ENCODE results near the gene TTC29. TPM values are rescaled to one million over a fixed set of nuclear protein-coding genes. Genes with fewer than 3 reads are reported as not detected.
A peak's percentile ranks its signal among the peaks of the same experiment; 100 is the strongest.

Gene TTC29
- total RNA-seq = not detected in 2 replicates
- polyA plus RNA-seq = 0.03 TPM in 2 replicates
- not detected in 2 replicates for polyA plus RNA-seq (2012)
- polyA minus RNA-seq (ENCODE audit: low replicate concordance) = not detected in 2 replicates

GRCh38 chr4:146945556-146946374 lies at the start of gene TTC29:
TSS of gene TTC29 (minus strand) at chr4:146945864. CDS start at chr4:146939895, 5,969 bp downstream.
- Histone ChIP-seq H3K27ac (ENCODE audit: insufficient read depth, low read length) (no peak within 1 kb of the TSS), H3K9me3 (ENCODE audit: control insufficient read depth, insufficient read depth, low read depth, low read length) (no peaks in the 10 kb centered on the region), H3K9ac (ENCODE audit: insufficient read depth, low read length) (no peak within 1 kb of the TSS)

GRCh38 chr4:146981651-146982050 lies 36.0 kb upstream of the TTC29 start:
- no peak overlapping the region for H3K4me3 ChIP-seq (replicated peaks in 1 of 4; ENCODE audit: control extremely low read depth in 1 of 4, insufficient read depth in 1 of 4, low read depth in 3 of 4, low read length in 4 of 4)
- H2AFZ ChIP-seq (ENCODE audit: low read length) = no peak overlapping the region
- H3K9me3 ChIP-seq (ENCODE audit: control insufficient read depth, insufficient read depth, low read depth, low read length) = no peaks in the 10 kb centered on the region
- H3K27me3 ChIP-seq (ENCODE audit: control insufficient read depth, insufficient read depth, low read length) = no peaks in the 10 kb centered on the region
- H3K79me2 ChIP-seq (ENCODE audit: control insufficient read depth, insufficient read depth, low read length) = no peaks in the 10 kb centered on the region
- H3K4me1 ChIP-seq (ENCODE audit: control insufficient read depth, extremely low read depth, insufficient read depth, low read length) = no peaks in the 10 kb centered on the region
- no peak for TF ChIP-seq EZH2 (IDR thresholded peaks at IDR 0.05; ENCODE audit: low read length, missing control alignments)
- TF ChIP-seq CTCF (conservative IDR thresholded peaks at IDR 0.05 in 1 of 2, IDR thresholded peaks at IDR 0.05 in 1 of 2; ENCODE audit: low read depth in 1 of 2, low read length in 2 of 2) = no peak
- H4K20me1 ChIP-seq (ENCODE audit: control insufficient read depth, extremely low read depth, insufficient read depth, low read length) = no peaks in the 10 kb centered on the region
- no peak overlapping the region for H3K9ac ChIP-seq (ENCODE audit: insufficient read depth, low read length)
- H3K4me2 ChIP-seq (ENCODE audit: extremely low read depth, insufficient read depth, low read length) = no peak overlapping the region
- DNase-seq (ENCODE audit: low read depth in 2 of 2) = peak; percentile 11 to 37
- no peaks in the 10 kb centered on the region for H3K36me3 ChIP-seq (ENCODE audit: control insufficient read depth, insufficient read depth, low read length)
- no peak overlapping the region for H3K27ac ChIP-seq (ENCODE audit: insufficient read depth, low read length)

More at GRCh38 chr4:146945556-146946374, at the start of gene TTC29:
- peak; percentile 79 to 80 for DNase-seq (ENCODE audit: low read depth in 2 of 2)
- Histone ChIP-seq H3K4me1 (ENCODE audit: control insufficient read depth, extremely low read depth, insufficient read depth, low read length) (no peaks in the 10 kb centered on the region), H3K4me3 (replicated peaks in 1 of 4; ENCODE audit: control extremely low read depth in 1 of 4, insufficient read depth in 1 of 4, low read depth in 3 of 4, low read length in 4 of 4) (peak within 1 kb of the TSS; percentile 60 to 79 (median 67)), H2AFZ (ENCODE audit: low read length) (peak within 1 kb of the TSS; percentile 96), H3K4me2 (ENCODE audit: extremely low read depth, insufficient read depth, low read length) (peak within 1 kb of the TSS; percentile 98), H3K27me3 (ENCODE audit: control insufficient read depth, insufficient read depth, low read length) (no peaks in the 10 kb centered on the region), H3K36me3 (ENCODE audit: control insufficient read depth, insufficient read depth, low read length) (no peaks in the 10 kb centered on the region), H3K79me2 (ENCODE audit: control insufficient read depth, insufficient read depth, low read length) (no peaks in the 10 kb centered on the region), H4K20me1 (ENCODE audit: control insufficient read depth, extremely low read depth, insufficient read depth, low read length) (no peaks in the 10 kb centered on the region)
- TF ChIP-seq EZH2 (IDR thresholded peaks at IDR 0.05; ENCODE audit: low read length, missing control alignments) = no peak
- no peak for TF ChIP-seq CTCF (conservative IDR thresholded peaks at IDR 0.05 in 1 of 2, IDR thresholded peaks at IDR 0.05 in 1 of 2; ENCODE audit: low read depth in 1 of 2, low read length in 2 of 2)

GRCh38 chr4:146978641-146979040 lies 33.0 kb upstream of the TTC29 start:
- TF ChIP-seq EZH2 (IDR thresholded peaks at IDR 0.05; ENCODE audit: low read length, missing control alignments) (no peak), CTCF (conservative IDR thresholded peaks at IDR 0.05 in 1 of 2, IDR thresholded peaks at IDR 0.05 in 1 of 2; ENCODE audit: low read depth in 1 of 2, low read length in 2 of 2) (no peak)
- Histone ChIP-seq H3K36me3 (ENCODE audit: control insufficient read depth, insufficient read depth, low read length) (no peaks in the 10 kb centered on the region), H2AFZ (ENCODE audit: low read length) (no peak overlapping the region), H3K4me2 (ENCODE audit: extremely low read depth, insufficient read depth, low read length) (no peak overlapping the region), H3K9ac (ENCODE audit: insufficient read depth, low read length) (no peak overlapping the region), H3K4me1 (ENCODE audit: control insufficient read depth, extremely low read depth, insufficient read depth, low read length) (no peaks in the 10 kb centered on the region), H3K9me3 (ENCODE audit: control insufficient read depth, insufficient read depth, low read depth, low read length) (no peaks in the 10 kb centered on the region), H3K4me3 (replicated peaks in 1 of 4; ENCODE audit: control extremely low read depth in 1 of 4, insufficient read depth in 1 of 4, low read depth in 3 of 4, low read length in 4 of 4) (no peak overlapping the region), H3K79me2 (ENCODE audit: control insufficient read depth, insufficient read depth, low read length) (no peaks in the 10 kb centered on the region), H4K20me1 (ENCODE audit: control insufficient read depth, extremely low read depth, insufficient read depth, low read length) (no peaks in the 10 kb centered on the region), H3K27me3 (ENCODE audit: control insufficient read depth, insufficient read depth, low read length) (no peaks in the 10 kb centered on the region), H3K27ac (ENCODE audit: insufficient read depth, low read length) (no peak overlapping the region)
- DNase-seq (ENCODE audit: low read depth in 2 of 2) = no peak

Data from fibroblast of lung (primary cell).